ENCODE results near the gene RNF208. TPM values are rescaled to one million over a fixed set of nuclear protein-coding genes. Genes with fewer than 3 reads are reported as not detected.

The RNF208 gene
- polyA plus RNA-seq, 1 donor (not counting 4 experiments of a cell fraction or from before 2014, with no cell fraction given) = not detected

DNA sequence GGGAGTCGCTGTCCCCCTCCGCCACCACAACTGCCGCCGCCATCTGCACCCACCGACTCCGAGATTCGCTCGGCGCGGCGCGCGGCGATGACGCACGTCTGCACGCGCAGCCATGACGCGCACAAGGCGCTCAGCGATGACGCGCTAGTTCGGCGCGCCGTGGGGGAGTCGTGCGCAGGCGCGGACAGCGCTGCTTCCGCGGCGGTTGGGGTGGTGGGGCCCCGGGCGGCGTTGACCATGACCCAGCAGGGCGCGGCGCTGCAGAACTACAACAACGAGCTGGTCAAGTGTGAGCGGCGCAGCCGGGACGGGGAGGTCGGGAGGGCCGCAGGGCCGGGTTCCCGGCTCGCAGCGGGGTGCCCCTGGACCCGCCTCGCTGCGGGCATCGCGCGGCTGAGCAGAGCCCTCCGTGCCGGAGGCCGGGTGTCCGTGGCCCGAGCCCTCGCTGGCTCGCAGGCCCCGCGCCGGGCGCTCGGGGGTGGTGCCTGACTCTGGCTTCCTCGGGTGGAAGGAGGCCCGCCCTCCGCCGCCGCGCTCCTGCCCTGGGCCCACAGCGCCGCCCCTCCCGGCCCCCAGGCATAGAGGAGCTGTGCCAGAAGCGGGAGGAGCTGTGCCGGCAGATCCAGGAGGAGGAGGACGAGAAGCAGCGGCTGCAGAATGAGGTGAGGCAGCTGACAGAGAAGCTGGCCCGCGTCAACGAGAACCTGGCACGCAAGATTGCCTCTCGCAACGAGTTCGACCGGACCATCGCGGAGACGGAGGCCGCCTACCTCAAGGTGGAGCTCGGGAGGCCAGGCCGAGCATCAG, 33.3 kb downstream of the RNF208 start, which contains the start of the genes ANAPC2 and SSNA1:
Gene ANAPC2, minus strand, starts transcription at position 71 of the 807 bp plus-strand sequence. Its CDS starts 28 bp downstream, at position 43.
Gene SSNA1, plus strand, starts transcription at position 187 of the 807 bp plus-strand sequence. Its CDS starts 51 bp downstream, at position 238.
- peaks cover 13 to 20% of the 10 kb centered on the region in 2 experiments for H3K36me3 ChIP-seq (ENCODE audit: control insufficient read depth in 2 of 2, extremely low read depth in 1 of 2, insufficient read depth in 2 of 2, low read length in 2 of 2)
- H2AFZ ChIP-seq (ENCODE audit: control insufficient read depth, low read length) = peak within 1 kb of the TSS; percentile 91
- H3K27ac ChIP-seq (ENCODE audit: control insufficient read depth, insufficient read depth, low read length) = peak within 1 kb of the TSS; percentile 89
- DNase-seq (ENCODE audit: low read depth, low spot score) = peak; percentile 57
- H3K4me3 ChIP-seq (ENCODE audit: control insufficient read depth in 2 of 3, extremely low read depth in 1 of 3, insufficient read depth in 2 of 3, low read depth in 1 of 3, low read length in 3 of 3) = peak within 1 kb of the TSS; percentile 88 to 96 (median 90)
- H3K4me2 ChIP-seq (ENCODE audit: control insufficient read depth, extremely low read depth, insufficient read depth, low read depth, low read length) = peak within 1 kb of the TSS; percentile 97
- peak within 1 kb of the TSS; percentile 92 for H3K9ac ChIP-seq (ENCODE audit: control insufficient read depth, extremely low read depth, insufficient read depth, low read length)
- dilution Hi-C loops (cut with MboI; ENCODE audit: extremely low pct_ligation_motif_present, low sequenced_read_pairs) = no loop called here
- FAIRE-seq = peak; percentile 34
- H3K79me2 ChIP-seq (ENCODE audit: control insufficient read depth, insufficient read depth, low read length) = peaks cover 47% of the 10 kb centered on the region
- TF ChIP-seq EZH2 (IDR thresholded peaks at IDR 0.05; ENCODE audit: low read length) (no peak), CTCF (optimal IDR thresholded peaks at IDR 0.05 in 1 of 3, IDR thresholded peaks at IDR 0.05 in 1 of 3, conservative IDR thresholded peaks at IDR 0.05 in 1 of 3; ENCODE audit: extremely low read depth in 1 of 3, insufficient read depth in 2 of 3, low read length in 3 of 3) (peak in 2 of 3 experiments; percentile 41 to 68)
- H4K20me1 ChIP-seq (ENCODE audit: control insufficient read depth, extremely low read depth, insufficient read depth, low read length) = no peaks in the 10 kb centered on the region
- H3K9me3 ChIP-seq (ENCODE audit: control insufficient read depth, low read depth, low read length) = no peaks in the 10 kb centered on the region
- peaks cover 23% of the 10 kb centered on the region for H3K4me1 ChIP-seq (ENCODE audit: control insufficient read depth, extremely low read depth, insufficient read depth, low read length)
- no peaks in the 10 kb centered on the region for H3K9me1 ChIP-seq (ENCODE audit: control insufficient read depth, extremely low read depth, insufficient read depth, low read length)
- peaks cover 3% of the 10 kb centered on the region for H3K27me3 ChIP-seq (ENCODE audit: control insufficient read depth, extremely low read depth, insufficient read depth, low read length)

- H3K4me2 ChIP-seq (ENCODE audit: control insufficient read depth, extremely low read depth, insufficient read depth, low read depth, low read length) = peak overlapping the region; percentile 97
- no peaks in the 10 kb centered on the region for H3K27me3 ChIP-seq (ENCODE audit: control insufficient read depth, extremely low read depth, insufficient read depth, low read length)
- peaks cover 18 to 24% of the 10 kb centered on the region in 2 experiments for H3K36me3 ChIP-seq (ENCODE audit: control insufficient read depth in 2 of 2, extremely low read depth in 1 of 2, insufficient read depth in 2 of 2, low read length in 2 of 2)
- peak overlapping the region; percentile 88 to 96 (median 90) for H3K4me3 ChIP-seq (ENCODE audit: control insufficient read depth in 2 of 3, extremely low read depth in 1 of 3, insufficient read depth in 2 of 3, low read depth in 1 of 3, low read length in 3 of 3)
- peak overlapping the region; percentile 89 for H3K27ac ChIP-seq (ENCODE audit: control insufficient read depth, insufficient read depth, low read length)
- H3K9me3 ChIP-seq (ENCODE audit: control insufficient read depth, low read depth, low read length) = no peaks in the 10 kb centered on the region
- H4K20me1 ChIP-seq (ENCODE audit: control insufficient read depth, extremely low read depth, insufficient read depth, low read length) = no peaks in the 10 kb centered on the region
- H2AFZ ChIP-seq (ENCODE audit: control insufficient read depth, low read length) = peak overlapping the region; percentile 91
- TF ChIP-seq EZH2 (IDR thresholded peaks at IDR 0.05; ENCODE audit: low read length) (no peak), CTCF (optimal IDR thresholded peaks at IDR 0.05 in 1 of 3, IDR thresholded peaks at IDR 0.05 in 1 of 3, conservative IDR thresholded peaks at IDR 0.05 in 1 of 3; ENCODE audit: extremely low read depth in 1 of 3, insufficient read depth in 2 of 3, low read length in 3 of 3) (no peak)
- DNase-seq (ENCODE audit: low read depth, low spot score) = no peak
- dilution Hi-C loops (cut with MboI; ENCODE audit: extremely low pct_ligation_motif_present, low sequenced_read_pairs) = no loop called here
- no peak for FAIRE-seq
- H3K9me1 ChIP-seq (ENCODE audit: control insufficient read depth, extremely low read depth, insufficient read depth, low read length) = no peaks in the 10 kb centered on the region
- peak overlapping the region; percentile 92 for H3K9ac ChIP-seq (ENCODE audit: control insufficient read depth, extremely low read depth, insufficient read depth, low read length)
- H3K79me2 ChIP-seq (ENCODE audit: control insufficient read depth, insufficient read depth, low read length) = peaks cover 47% of the 10 kb centered on the region
- peaks cover 23% of the 10 kb centered on the region for H3K4me1 ChIP-seq (ENCODE audit: control insufficient read depth, extremely low read depth, insufficient read depth, low read length)
Observed at GRCh38 chr9:137188086-137188489, 34.0 kb downstream of the RNF208 start.
